K562 (cell line): ENCODE data around the gene OR6K3. TPM values are rescaled to one million over a fixed set of nuclear protein-coding genes. Genes with fewer than 3 reads are reported as not detected.

Experiments used
- BRD9 ChIP-seq: fragments of 450-650 bp; IDR thresholded peaks from 2 replicates; pipeline ENCODE4 v1.6.1; 2018; ENCODE audit warnings: low read depth; ENCODE audit not compliant: partially characterized antibody
- BRF2 ChIP-seq: IDR thresholded peaks from 3 replicates; pipeline ENCODE4 v1.6.1; 2011; ENCODE audit warnings: borderline replicate concordance, mild to moderate bottlenecking; ENCODE audit not compliant: insufficient read length, insufficient read depth
- CBFA2T3 ChIP-seq: fragments of 450-650 bp; IDR thresholded peaks from 2 replicates; pipeline ENCODE4 v1.6.1; 2017
- CBX3 ChIP-seq, 2 experiments: IDR thresholded peaks; 1 replicate in 1 of 2; 2 replicates in 1 of 2; pipeline ENCODE4 v1.6.1; 2012; ENCODE audit warnings: inconsistent platforms in 2 of 2, low read length in 2 of 2, borderline replicate concordance in 1 of 2, control low read depth in 1 of 2
- ESRRA ChIP-seq: fragments of 450-650 bp; IDR thresholded peaks from 2 replicates; pipeline ENCODE4 v1.6.1; 2014; ENCODE audit warnings: low read depth, mild to moderate bottlenecking, moderate library complexity, borderline replicate concordance
- EZH2 ChIP-seq: IDR thresholded peaks from 2 replicates; pipeline ENCODE4 v1.6.1; 2012; ENCODE audit warnings: low read depth, mild to moderate bottlenecking, inconsistent platforms, low read length, borderline replicate concordance
- JUND ChIP-seq, 2 experiments: IDR thresholded peaks; 2 replicates in 1 of 2; 3 replicates in 1 of 2; pipeline ENCODE4 v1.6.1; 2011; ENCODE audit warnings: borderline replicate concordance in 2 of 2, low read depth in 2 of 2, low read length in 2 of 2, improper control_type of control experiment in 1 of 2, missing biosample characterization in 1 of 2, missing genetic modification characterization in 1 of 2, missing genetic modification reagents in 1 of 2
- MAX ChIP-seq: sonication (generic); formaldehyde crosslinking; IDR thresholded peaks from 2 replicates; pipeline ENCODE4 v1.9.0; 2022; ENCODE audit warnings: mild to moderate bottlenecking, missing genetic modification reagents
- MXD1 ChIP-seq: fragments of 250-450 bp; sonication (Bioruptor Pico); IDR thresholded peaks from 2 replicates; pipeline ENCODE4 v1.8.0; 2021; ENCODE audit warnings: borderline replicate concordance, mild to moderate bottlenecking, moderate library complexity; ENCODE audit not compliant: poor library complexity, severe bottlenecking
- NCOR1 ChIP-seq: fragments of 450-650 bp; IDR thresholded peaks from 2 replicates; pipeline ENCODE4 v1.6.1; 2016; ENCODE audit warnings: mild to moderate bottlenecking, moderate library complexity
- RCOR1 ChIP-seq, 2 experiments: IDR thresholded peaks; 2 replicates each; pipeline ENCODE4 v1.6.1; 2012; ENCODE audit warnings: low read depth in 2 of 2, low read length in 2 of 2, borderline replicate concordance in 1 of 2, improper control_type of control experiment in 1 of 2
- RERE ChIP-seq: sonication (generic); formaldehyde crosslinking; IDR thresholded peaks from 2 replicates; pipeline ENCODE4 v1.8.0; 2023; ENCODE audit warnings: missing genetic modification reagents, mild to moderate bottlenecking, borderline replicate concordance
- SMARCE1 ChIP-seq: fragments of 450-650 bp; IDR thresholded peaks from 2 replicates; pipeline ENCODE4 v1.7.1; 2016; ENCODE audit warnings: mild to moderate bottlenecking
- TCF3 ChIP-seq: sonication (generic); formaldehyde crosslinking; IDR thresholded peaks from 2 replicates; pipeline ENCODE4 v1.4.0; 2020; ENCODE audit warnings: mild to moderate bottlenecking, missing genetic modification reagents
- TCF7 ChIP-seq: sonication (generic); IDR thresholded peaks from 2 replicates; pipeline ENCODE4 v1.6.1; 2016; ENCODE audit warnings: antibody characterized with exemption, borderline replicate concordance
- TEAD4 ChIP-seq, 2 experiments: sonication (generic) in 1 of 2; formaldehyde crosslinking in 1 of 2; IDR thresholded peaks; 2 replicates each; pipeline versions ENCODE4 v1.6.1 to v1.8.0; 2012 to 2022; ENCODE audit warnings: borderline replicate concordance in 1 of 2, inconsistent platforms in 1 of 2, low read length in 1 of 2, mild to moderate bottlenecking in 1 of 2, missing genetic modification reagents in 1 of 2
- ZC3H8 ChIP-seq: fragments of 450-650 bp; IDR thresholded peaks from 2 replicates; pipeline ENCODE4 v1.6.1; 2017
- ZFP91 ChIP-seq: sonication (generic); formaldehyde crosslinking; IDR thresholded peaks from 2 replicates; pipeline ENCODE4 v1.8.0; 2022; ENCODE audit warnings: mild to moderate bottlenecking, missing genetic modification reagents
- ZNF232 ChIP-seq: sonication (generic); formaldehyde crosslinking; IDR thresholded peaks from 2 replicates; pipeline ENCODE4 v1.8.0; 2022; ENCODE audit warnings: mild to moderate bottlenecking, missing genetic modification reagents
- polyA plus RNA-seq, 8 experiments: library from polyadenylated mRNA; depleted of rRNA in 4 of 8; stranded (reverse) in 5 of 8; unstranded in 3 of 8; fragments of >200 nt; fragmentation: Nextera tagmentation in 2 of 8; fragmentation: Illumina TruSeq in 1 of 8; extraction: Ambion mirVana in 2 of 8; extraction: Trizol in 1 of 8; gene quantifications; 2 replicates each; pipeline versions ENCODE4 v1.2.1 to v1.2.3, GENCODE V29; 2011 to 2014; ENCODE audit warnings: inconsistent platforms in 1 of 8, missing spikeins in 1 of 8
- total RNA-seq, 7 experiments: library from RNA; depleted of rRNA in 6 of 7; stranded (reverse); fragments of >200 nt in 6 of 7; fragmentation: Illumina TruSeq in 2 of 7; extraction: Trizol in 2 of 7; gene quantifications; 2 replicates each; pipeline versions ENCODE4 v1.2.1 to v1.2.3, GENCODE V29; 2011 to 2021; ENCODE audit warnings: low replicate concordance in 1 of 7

The OR6K3 gene
- total and polyA plus RNA-seq, 9 of the 15 experiments (the other 6 are each of a cell fraction or from before 2014, with no cell fraction given), result not detected

GRCh38 chr1:158691907-158692306 is 28.6 kb downstream of the OR6K3 start (continued):
- no peak for TF ChIP-seq ZFP91 (CRISPR knock-in tag)
- no peak for TF ChIP-seq EZH2
- no peak for TF ChIP-seq RERE (CRISPR knock-in tag)
- TF ChIP-seq MAX, result no peak
- TF ChIP-seq TCF3 (CRISPR knock-in tag), result peak; percentile 73
- TF ChIP-seq ZNF232 (CRISPR knock-in tag), result no peak
- 0 out of 2 replicates have a peak, but pooled peaks have one; percentile 35 for TF ChIP-seq JUND (IDR thresholded peaks at IDR 0.05; ENCODE audit: borderline replicate concordance, low read depth, low read length)
- TF ChIP-seq JUND (tag; IDR thresholded peaks at IDR 0.05; ENCODE audit: borderline replicate concordance, low read depth, low read length), result no peak
- peak; percentile 64 for TF ChIP-seq NCOR1
- TF ChIP-seq ESRRA, result no peak
- peak in 1 of 2 experiments; percentile 28; a peak in 1 of 4 replicates for TF ChIP-seq RCOR1 (IDR thresholded peaks at IDR 0.05; ENCODE audit: borderline replicate concordance in 1 of 2, low read depth in 2 of 2, low read length in 2 of 2)
- TF ChIP-seq TCF7, result 0 out of 2 replicates have a peak, but pooled peaks have one; percentile 52
- TF ChIP-seq BRD9, result no peak
- peak; percentile 85 for TF ChIP-seq CBFA2T3
- TF ChIP-seq ZC3H8, result no peak
- TF ChIP-seq CBX3 (IDR thresholded peaks at IDR 0.05; ENCODE audit: borderline replicate concordance in 1 of 2, low read length in 2 of 2), result no peak
- no peak for TF ChIP-seq BRF2
- TF ChIP-seq TEAD4 (IDR thresholded peaks at IDR 0.05; ENCODE audit: low read length), result peak; percentile 73
- TF ChIP-seq TEAD4 (CRISPR knock-in tag; IDR thresholded peaks at IDR 0.05; ENCODE audit: borderline replicate concordance), result no peak
- TF ChIP-seq SMARCE1, result peak; percentile 72; the same call in 1 of the 2 replicates
- no peak for TF ChIP-seq MXD1
